Activated gamma-delta T cell treated with Interleukin-2 at 50 U/mL for 16 hours (primary cell): ENCODE data around the gene ITPKC.

ENCODE experiments used
- DNase-seq: peaks from one replicate; pipeline ENCODE4 v3.0.0-alpha.2; 2020

Gene ITPKC

DNA sequence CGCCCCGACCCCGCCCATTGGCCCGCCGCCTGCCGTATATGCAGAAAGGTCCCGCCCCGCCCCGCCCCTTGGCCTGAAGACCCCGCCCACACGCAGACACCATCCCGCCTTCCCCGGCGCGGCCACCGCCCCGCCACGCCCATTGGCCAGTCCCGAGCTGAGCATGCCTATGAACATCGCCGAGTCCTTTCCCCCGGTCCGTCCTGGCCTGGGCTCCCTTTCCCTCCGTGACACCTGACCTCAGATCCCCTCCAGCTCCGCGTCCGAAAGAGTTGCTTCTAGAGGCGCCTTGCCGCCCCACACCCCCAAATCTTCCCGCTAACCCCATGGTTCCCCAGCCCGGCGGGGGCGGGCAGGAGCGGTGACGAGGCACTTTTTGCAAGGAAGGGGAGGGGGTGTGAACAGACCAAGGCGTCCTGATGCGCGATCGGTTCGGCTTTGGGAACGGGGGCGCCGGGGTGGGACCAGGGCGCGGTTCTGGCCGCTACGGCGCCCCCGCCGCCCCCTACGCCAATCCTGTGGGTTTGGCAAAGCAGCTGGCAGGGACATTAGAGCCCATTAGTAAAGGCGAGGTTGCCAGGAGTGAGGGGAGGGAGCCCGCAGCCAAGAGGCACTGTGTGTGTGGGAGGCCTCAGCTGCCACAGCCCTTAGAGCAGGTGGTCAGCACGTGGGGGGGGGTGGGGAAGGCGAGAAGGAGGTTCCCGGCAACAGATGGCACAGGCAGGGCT is 26.1 kb upstream of the ITPKC start:
- peak; percentile 83 for DNase-seq

DNA sequence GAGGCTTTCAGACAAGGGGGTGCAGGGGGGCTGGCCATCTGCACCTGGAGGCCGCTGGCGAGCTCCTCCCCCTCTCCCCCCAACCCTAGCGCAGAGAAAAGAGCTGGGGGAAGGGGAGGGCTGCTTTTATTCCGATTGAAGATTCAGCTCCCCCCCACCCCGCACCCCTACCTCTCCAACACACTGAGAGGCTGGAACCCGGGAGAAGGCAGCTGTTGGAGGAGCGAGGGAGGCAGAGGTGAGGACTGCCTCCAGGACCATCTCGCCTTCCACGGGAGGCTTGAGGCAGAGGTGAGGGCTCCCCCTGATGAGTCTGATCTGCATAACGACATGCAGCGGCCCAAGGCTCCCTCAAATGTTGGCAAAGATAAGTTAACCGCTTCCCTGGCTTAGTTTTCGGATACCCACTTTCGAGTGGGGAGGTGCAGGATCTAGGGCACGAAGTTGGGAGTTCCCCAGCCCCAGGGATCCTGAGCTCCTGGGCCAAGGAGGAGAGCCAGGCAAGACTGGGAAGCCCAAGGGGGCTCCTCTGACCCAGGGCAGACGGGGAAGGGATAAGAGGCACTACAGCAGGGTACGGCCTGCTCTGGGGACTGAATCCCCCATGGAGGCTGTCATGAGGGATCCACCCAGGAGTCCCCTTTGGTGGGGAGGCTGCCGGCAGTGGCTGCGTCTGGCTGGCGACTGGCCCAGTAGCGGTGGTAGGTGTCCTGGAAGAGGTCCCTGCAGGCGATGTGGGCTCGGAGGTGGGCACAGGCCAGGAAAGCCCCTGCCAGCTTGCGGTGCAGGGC is 25.3 kb upstream of the ITPKC start:
- DNase-seq, result no peak

DNA sequence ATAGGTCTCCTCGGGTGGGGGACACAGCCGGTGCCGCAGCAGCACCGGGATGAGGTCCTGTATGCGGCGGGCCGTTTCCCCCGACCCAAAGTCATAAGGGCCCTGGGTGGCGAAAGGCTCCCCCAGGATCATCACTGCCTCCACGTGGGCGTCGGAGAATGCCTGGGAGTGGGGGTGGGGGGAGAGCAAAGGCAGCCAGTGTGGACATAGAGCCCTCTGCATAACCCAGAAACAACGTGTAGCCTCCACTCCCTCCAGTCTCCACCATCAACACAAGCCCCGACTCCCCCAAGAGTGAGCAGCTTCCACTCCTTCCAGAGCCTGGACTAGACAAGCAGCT is 24.7 kb upstream of the ITPKC start:
- no peak for DNase-seq

DNA sequence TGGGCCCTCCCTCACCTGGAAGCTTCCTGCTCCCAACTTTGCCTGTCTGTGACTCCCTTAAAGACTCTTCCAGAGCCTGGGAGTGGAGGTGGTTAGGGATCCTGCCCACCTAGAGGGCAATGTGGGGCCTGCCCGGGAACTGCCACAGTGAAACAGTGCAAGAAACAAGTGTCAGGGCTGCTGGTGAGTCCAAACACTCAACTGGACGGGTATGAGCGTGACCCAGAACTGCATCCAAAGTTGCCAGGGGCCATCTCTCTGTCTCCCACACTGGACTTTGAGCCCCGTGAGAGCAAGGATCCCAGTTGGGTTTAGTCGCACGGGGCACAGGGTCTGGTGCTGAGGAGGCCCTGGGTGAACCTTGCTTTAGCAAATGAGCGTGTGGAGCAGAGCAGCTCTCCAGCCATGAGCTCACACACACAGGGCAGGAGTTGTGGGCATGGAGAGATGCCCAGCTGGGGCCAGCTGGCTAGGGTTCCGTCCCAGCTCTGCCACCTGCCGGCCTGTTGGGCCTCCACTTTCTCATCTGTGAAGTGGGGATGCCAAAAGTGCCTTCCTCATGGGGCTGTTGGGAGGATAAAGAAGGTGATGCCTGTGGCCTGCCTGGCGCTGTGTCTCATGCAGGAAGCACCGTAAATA is 23.6 kb upstream of the ITPKC start:
- DNase-seq, result no peak

DNA sequence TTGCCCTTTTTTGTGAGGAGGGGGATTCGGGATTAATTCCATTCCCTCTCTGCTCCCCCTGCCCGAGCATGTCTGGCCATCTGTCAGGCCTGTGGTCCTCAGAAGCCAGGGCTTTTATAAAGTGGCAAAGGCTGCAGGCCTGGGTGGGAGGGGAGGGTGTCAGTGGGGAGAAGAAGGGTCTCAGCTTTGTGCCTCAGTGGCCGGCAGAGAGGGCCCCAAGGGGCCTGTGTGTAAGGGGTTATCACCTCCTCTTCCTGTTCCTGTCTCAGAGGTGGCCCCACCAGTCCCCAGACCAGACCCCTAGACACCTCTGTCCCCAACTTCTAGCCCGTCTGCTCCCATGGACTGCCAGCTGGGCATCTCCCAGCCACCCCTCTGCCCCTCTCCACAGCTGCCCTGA is 23.0 kb upstream of the ITPKC start:
- DNase-seq, result no peak

DNA sequence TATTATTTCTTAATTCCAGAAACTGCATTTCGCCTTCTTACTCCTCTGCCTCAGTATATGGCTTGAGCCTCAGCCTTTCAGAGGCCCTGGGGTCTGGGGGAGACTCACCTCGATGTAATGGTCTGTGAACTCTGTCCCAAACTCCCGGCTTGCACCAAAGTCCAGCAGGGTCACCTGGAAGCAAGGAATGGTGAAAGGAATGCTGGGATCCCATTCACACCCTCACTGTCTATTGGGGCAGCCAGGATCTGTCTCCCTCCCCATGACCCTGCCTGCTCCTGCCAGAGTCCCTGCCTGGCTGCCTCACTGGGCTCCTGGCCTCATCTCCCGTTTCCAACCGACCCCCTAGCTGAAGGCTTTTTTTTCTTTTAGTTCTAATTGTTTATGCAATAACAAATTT is 21.0 kb upstream of the ITPKC start:
- DNase-seq, result no peak

DNA sequence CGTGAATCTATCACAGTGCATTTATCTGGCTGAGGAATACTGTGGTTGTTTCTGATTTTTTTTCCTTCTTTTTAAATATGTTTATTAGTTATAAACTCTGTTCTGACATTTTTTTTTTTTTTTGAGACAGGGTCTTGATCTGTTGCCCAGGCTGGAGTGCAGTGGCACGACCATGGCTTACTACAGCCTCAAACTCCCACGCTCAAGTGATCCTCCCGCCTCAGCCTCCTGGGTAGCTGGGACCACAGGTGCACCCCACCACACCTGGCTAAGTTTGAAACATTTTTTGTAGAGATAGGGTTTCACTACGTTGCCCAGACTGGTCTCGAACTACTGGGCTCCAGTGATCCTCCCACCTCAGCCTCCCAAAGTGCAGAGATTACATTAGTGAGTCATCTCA is 19.9 kb upstream of the ITPKC start:
- no peak for DNase-seq

DNA sequence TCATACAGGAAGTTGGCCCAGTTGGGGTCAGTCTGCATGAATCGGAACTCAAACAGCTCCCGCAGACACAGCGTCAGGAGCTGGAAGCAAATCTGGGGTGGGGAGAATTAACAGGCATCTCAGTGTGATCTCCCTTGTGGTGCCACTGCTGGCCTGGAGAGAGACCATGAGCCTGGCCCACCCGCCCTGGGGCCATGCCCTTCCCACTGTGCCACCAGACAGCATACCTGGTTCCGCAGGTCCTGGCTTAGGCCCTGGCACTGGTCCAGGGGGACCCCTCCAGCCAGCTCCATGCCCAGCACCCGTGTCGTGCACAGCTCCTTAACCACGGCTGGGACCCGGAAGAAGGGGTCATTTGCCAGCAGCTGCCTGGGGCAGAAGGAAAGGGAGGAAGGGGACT is 16.8 kb upstream of the ITPKC start:
- no peak for DNase-seq

DNA sequence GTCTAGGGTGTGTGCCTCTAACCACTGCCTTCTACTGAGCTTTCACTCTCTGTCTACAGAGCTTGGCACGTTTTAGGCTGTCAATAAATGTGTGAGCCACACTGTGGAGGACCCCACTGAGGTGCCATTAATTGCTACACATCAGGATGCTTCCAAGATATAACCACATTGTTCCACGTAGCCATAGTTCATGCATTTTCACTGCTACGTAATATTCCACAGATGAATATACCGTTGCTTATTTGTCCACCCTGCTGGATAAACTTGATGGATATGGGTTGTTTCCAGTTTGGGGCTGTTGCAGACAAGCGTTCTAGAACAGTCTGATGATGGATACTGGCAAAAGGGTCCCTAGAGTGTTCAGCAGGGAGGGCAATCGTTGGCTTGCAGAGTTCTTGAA is 15.2 kb upstream of the ITPKC start:
- no peak for DNase-seq

DNA sequence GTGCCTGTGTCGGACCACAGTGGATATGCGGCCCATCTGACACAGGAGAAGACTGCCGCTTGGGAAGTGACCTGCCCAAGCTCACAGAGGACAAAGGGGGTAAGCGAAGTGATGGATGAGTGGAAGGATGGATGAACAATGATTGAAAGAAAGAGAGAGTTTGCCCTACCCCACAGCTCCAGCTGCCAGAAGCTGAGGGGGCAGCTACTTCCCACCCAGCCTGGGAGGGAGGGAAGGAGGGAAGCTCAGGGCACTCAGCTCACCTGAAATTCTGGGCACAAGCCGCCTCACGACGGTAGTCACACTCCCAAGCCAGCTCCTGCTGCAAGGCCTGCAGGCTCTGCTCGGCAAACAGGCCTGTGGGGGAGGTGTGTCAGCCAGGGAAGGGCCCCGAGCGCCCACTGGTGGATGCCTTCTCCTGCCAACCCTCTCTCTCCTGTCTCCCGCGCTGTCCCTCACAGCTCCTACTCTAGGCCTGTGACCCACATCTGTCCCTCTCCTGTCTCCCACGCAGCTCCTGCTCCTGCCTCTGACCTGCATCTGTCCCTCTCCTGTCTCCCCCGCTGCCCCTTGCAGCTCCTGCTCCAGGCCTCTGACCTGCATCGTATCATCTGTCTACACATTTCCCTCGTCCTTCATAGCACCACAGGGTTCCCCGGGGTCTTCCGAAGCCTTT is 14.4 kb upstream of the ITPKC start:
- DNase-seq, result no peak

DNA sequence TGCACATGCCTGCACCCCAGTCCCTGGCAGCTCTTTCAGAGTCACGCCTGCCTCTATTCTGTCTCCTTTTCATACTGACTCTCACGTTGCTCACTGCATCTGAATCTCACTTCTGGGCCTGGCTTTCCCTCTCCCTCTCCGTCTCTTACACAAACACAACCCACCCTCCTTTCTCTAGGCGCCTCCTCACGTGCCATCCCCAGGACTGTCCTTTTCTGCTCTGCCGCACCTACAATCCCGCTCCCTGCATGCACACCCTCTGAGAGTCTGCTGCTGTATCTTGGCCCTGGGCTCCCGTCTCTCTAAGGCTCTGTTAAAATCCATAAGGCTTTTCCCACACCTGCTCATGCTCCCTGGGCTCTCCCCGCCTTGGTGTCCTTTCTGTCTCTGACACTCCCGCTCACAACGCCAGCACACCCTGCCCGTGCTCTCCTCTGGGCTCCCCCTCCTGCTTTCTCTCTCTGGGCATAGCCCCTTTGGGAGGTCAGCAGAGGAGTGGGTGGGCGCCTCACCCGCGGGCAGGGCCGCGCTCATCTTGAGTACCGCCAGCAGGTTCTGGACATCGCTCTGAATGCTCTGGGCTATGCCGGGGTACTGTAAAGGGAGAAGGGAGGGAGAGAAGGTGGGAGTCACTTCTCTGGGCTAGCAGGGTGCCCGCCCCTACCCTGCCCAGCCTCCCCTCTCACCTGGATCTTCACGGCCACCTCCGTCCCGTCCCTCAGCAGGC is 13.7 kb upstream of the ITPKC start:
- DNase-seq, result no peak

DNA sequence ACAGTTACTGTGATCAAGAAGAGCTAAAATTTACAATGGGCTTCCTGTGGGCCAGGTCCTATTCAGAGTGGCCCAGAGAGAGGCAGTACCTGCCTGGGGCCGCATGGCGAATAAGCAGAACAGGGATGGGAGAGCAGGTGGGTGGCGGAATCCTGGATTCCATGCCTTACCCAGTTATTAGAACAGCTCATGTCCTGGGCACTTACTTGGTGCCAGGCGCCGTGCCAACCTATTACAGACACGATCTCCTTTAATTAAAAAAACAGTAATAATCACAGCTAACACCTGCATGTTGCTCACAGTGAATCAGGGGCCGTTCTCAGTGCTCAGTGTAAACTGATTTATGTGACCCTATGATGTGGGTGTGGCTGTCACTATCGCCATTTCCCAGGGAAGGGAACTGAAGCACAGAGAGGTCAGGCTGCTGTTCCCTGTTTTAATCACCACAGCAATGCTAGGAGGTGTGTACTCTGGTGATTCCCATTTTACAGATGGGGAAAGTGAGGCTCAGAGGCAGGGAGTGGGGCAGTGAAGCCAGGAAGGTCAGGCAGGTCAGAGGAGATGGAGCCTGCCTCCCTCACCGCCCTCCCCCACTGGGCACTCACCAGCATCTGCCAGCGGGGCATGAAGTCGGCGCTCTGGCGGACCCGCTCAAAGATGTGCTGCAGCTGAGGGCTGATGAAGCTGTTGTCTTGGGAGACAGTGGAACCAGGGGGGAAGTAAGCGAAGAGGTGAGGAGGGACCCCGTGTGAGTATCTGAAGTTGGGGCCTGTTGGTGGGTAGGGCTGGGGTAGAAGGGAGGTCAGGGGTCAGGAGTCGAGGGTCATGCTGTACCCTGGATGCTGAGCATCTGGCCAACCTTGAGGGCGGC is 12.2 kb upstream of the ITPKC start:
- DNase-seq, result no peak

DNA sequence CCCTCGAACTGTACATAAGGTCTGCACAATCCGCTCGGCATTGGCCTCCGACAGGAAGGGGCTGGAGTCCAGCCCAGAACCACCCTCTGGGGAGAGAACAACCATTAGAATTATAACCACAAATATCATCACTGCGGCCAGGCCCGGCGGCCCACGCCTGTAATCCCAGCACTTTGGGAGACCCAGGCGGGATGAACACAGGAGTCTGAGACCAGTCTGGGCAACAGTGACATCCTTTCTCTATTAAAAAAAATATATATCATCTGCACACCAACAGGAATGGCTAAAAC is 11.6 kb upstream of the ITPKC start:
- DNase-seq, result no peak

DNA sequence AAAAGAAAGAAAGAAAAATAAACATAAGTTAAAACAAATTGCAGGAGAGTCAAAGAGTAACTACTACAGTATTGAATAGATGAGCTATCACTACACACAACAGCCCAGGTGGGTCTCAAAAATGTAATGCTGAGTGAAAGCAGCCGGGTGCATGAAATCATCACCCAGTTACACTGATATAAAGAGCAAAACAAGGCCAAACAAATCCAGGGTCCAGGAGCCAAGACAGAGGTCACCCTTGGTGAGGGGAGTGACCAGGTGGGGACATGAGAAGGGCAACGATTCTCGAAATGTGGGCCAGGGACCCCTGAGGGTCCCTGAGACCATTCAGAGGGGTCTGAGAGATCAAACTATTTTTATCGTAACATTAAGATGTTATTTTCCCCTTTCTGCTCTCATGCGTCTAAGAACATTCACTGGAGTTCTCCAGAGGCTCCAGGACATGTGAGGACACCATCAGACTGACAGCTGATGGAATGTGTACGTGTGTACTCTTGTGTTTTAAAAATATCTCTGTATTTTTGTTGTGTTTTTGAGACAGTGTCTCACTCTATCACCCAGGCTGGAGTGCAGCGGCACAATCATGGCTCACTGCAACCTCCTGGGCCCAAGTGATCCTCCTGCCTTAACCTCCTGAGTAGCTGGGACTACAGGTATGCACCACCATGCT is 10.8 kb upstream of the ITPKC start:
- DNase-seq, result no peak

DNA sequence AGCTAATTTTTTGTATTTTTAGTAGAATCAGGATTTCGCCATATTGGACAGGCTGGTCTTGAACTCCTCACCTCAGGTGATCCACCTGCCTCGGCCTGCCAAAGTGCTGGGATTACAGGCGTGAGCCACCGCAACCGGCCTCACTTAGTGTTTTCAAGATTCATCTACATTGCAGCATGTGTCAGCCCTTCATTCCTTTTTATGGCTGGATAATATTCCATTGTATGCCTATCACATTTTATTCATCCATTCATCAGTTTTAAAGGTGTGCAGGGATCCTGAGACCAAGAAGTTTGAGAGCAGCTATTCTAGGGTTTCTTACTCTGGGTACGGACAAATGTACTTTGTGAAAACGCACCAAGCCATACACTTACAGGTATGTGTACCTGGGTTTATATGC is 9.3 kb upstream of the ITPKC start:
- no peak for DNase-seq

DNA sequence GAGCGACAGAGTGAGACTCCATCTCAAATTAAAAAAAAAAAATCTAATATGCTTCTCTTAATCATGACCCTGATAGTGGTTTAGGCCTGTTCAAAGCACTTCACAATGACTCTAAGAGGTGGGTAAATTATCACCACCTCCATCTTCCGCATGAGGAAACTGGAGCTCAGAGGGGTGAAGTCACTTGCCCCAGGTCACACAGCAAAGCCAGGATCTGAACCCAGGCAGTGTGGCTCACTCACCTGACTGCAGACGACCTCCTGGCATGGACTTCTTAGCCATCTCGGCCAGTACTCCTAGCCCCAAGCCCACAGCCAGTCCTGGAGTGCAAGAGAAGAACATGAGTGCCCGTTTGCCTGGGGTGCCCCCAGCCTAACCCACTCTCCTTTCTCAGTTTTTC is 7.1 kb upstream of the ITPKC start:
- DNase-seq, result no peak

DNA sequence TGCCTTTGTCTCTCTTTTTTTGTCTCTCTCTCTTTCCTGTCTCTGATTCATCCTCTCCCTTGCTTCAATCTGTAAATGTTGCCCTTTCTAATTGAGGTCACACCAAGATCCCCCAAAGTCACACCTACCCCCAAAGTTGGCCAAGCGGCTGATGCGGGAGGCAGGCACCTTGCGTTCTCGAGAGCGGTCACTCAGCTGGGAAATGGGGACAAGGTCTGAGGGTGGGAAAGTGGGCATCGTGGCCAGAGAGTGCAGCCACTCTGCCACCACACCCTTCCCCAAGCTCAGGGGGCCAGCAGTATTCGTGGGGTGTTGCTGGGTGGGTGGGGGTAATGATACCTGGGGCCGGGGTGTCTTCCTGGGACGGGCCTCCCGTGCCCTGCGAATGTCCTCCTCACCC is 3.0 kb upstream of the ITPKC start:
- DNase-seq, result no peak

DNA sequence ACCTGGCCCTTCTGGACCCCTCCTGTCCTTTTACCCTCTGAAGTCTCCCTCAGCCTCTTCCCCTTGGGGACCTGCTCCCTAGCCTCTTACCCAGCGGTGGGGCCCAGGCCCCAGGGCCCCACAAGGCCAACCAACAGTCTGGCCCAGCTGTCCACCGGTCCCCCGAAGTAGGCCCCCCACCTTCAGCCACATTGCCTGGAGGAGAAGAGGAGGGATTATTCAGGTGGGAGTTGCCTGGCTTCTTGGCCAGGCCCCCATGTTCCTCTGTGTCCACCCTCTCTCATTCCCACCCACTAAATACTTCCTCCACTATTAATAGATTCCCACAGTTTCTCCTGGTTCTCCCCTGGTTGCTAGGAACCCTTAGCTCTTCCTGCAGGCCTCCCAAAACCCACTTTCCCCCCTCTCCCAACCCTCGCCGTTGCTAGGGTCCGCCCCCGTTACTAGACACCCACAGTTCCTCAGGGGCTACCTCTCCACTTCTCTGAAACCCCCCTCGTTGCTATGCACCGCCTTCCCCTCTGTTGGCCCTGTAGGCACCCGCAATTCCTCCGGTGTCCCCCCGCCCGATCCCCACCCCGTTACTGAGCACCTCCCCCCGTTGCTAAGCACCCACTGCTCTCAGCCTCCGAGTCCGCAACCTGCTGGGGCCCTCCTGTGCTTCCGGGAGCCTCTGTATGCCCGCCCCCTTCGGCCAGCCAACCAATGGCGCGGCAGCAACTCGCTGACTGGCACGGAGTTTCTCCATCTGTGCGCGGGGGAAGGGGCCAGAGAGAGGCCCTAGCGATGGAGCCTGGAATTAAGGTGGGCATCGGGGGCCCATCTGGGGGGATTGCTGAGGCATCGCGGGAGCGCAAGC is 2.2 kb upstream of the ITPKC start:
- peak; percentile 93 for DNase-seq

DNA sequence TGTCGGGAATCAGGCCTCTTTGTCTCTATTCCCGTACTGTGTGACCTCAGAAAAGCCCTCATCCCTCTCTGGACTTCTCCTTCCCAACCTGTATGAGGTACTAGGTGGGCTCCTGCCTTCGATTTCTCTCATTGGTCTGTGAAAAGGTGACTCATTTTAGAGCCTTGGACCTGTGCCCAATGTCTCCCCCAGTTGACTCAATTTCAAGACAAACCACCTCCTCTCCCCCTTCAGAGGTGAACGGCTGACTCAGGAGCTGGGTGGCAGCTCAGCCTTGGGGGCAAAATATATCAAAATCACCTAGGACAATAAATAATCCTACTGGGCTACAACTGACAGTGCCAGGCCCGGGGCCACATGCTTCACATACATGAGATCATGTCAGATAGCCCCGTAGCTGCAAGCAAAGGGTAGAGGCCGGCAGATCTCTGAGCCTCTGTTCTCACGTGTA is 856 bp upstream of the ITPKC start:
- peak; percentile 71 for DNase-seq

DNA sequence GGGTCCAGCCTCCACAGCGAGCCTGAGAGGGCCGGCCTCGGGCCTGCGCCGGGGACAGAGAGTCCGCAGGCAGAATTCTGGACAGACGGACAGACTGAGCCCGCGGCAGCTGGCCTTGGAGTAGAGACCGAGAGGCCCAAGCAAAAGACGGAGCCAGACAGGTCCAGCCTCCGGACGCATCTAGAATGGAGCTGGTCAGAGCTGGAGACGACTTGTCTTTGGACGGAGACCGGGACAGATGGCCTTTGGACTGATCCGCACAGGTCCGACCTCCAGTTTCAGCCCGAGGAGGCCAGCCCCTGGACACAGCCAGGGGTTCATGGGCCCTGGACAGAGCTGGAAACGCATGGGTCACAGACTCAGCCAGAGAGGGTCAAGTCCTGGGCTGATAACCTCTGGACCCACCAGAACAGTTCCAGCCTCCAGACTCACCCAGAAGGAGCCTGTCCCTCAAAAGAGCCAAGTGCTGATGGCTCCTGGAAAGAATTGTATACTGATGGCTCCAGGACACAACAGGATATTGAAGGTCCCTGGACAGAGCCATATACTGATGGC is 490 bp downstream of the ITPKC start:
- DNase-seq, result no peak
